ENCODE measurements around the gene CDX2.
"Not testable (repeated sequence)": the region's sequence is repeated elsewhere in the genome, so short reads cannot be mapped to it uniquely, and the experiment has no call there.

CDX2 gene, protein sequence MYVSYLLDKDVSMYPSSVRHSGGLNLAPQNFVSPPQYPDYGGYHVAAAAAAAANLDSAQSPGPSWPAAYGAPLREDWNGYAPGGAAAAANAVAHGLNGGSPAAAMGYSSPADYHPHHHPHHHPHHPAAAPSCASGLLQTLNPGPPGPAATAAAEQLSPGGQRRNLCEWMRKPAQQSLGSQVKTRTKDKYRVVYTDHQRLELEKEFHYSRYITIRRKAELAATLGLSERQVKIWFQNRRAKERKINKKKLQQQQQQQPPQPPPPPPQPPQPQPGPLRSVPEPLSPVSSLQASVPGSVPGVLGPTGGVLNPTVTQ
- 0 to 0.14 reads per million in 2 donors for total RNA-seq

DNA sequence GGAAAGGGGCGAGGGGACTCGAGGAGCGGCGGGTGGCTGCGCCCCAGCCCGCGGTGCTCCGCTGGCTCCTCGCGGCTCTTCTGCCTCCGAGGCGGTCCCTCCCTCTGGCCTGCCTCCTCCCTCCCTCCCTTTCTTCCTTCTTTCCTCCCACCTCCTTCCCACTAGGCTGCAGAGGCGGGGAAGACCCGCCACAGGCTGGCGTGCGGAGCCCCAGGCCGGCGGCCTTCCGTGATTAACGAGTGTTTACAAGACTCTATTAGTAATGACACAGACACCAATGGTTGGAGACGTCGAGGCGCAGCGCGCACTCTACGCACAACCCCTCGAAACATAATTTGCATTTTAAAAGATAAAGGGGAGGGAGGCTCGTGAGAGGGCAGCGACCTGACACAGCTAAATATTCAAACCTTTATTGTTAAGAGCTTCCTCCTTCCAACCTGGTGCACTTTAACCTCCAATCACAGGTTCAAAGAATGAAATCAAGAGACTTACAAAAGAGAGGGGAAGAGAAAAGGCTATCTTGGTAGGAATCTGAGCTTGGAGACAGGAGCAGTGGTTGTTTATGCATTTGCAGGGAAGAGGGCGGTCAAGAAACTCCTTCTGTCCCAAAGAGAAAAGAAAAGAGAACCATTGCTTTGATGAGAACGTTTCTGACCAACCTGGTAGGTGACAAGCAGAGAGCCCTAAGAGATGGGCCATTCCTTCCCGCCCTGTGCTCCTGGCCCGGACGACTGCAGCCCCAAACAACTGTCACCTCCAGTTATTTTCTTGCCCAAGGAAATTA, at the start of gene CDX2:
Gene CDX2, minus strand, starts transcription at position 234 of the 784 bp plus-strand sequence. CDS start 309 bp downstream, outside the sequence.
- no peak for DNase-seq

DNA sequence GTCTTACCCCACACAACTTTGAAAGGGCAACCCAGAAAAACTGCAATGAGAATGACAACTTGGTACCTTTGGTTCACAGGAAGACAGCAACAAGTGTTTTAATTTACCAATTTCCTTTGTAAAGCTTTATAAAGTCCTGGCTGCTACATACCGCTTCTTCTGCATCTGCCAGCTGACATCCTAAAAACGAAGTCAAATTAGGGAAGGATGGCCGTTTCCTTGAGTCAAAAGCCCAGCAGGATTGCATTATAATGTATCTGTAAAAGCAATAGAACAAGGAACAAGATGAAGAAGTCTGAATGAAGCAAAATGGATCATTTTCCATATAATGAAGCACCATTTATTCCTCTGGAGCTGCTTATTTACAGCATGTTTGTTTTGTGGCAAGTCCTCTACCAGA, 45.2 kb upstream of the CDX2 start:
- no peak for DNase-seq

DNA sequence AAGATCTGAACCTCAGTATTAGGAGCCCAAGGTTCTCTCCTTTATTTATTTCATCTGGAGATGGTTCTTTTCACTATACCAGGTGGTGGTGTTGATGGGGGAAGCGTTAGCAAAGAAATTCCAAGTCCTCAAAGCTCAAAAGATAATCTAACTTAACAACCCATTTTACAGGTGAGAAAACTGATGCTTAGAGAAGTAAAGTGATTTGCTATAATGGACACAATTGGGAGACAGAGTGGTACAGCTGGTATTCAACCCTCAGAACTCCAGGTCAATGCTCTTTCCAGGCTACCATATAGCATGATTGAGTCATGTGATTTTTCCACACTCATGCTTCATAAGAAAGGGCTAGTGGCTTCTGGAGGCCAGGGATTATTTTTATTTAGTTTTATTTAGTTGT, 44.4 kb upstream of the CDX2 start:
- no peak for DNase-seq

DNA sequence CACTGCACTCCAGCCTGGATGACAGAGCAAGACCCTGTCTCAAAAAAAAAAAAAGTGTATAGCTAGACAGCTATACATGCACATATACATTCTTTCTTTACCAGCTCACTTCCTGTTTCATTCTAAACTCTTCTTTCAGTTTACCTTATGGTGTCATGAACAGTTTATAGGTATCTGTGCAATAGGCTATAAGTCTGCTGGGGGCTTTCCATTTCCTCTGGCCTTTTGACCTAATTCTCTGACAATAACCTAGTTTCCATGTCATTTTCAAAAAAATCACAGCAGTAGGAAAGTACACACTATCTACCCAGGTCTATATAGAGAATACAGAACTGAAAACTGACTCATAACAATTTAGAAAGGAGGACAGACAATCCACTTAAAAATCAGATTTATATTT, 43.8 kb upstream of the CDX2 start:
- DNase-seq = no peak

DNA sequence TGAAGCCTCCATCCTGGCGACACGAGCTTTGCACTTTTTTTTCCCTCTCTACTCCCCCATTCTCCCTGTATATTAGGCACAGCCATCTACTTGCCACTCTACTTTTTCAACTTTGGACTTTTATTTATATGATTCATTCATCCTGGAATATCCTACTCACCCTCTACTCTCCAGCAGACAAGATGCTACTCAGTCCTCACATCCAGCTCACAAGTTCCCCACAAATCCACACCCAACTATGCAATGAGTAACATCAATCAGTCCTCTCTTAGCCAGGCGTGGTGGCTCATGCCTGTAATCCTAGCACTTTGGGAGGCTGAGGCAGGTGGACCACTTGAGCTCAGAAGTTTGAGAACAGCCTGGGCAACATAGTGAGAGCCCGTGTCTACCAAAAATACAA, 43.3 kb upstream of the CDX2 start:
- DNase-seq = no peak

DNA sequence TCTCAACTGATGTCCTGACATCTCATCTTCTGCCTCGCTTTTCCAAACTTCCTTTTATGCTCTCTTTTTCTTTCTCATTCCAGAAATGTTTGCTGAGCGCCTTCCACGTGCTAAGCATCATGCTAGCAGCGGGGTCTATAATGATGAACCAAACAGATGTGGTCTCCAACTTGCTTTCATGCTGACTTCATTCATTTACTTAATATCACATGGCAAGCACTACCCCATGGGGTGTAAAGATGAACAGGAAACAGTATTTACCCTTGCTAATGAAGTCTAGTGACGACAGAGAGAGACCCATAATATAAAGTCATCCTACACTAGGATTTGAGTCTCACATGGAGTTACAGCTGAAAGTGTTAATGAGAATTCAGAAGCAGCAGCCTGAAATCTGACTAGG, 40.9 kb upstream of the CDX2 start:
- no peak for DNase-seq

DNA sequence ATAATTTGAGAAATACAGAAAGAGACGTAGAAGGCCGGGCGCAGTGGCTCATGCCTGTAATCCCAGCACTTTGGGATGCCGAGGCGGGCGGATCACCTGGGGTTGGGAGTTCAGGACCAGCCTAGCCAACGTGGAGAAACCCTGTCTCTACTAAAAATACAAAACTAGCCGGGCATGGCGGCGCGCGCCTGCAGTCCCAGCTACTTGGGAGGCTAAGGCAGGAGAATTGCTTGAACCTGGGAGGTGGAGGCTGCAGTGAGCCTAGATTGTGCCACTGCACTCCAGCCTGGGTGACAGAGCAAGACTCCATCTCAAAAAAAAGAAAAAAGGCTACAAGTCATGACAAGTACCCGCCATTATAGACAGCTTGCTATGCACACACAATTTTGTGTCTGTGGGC, 35.9 kb upstream of the CDX2 start:
- not testable (repeated sequence) for DNase-seq

DNA sequence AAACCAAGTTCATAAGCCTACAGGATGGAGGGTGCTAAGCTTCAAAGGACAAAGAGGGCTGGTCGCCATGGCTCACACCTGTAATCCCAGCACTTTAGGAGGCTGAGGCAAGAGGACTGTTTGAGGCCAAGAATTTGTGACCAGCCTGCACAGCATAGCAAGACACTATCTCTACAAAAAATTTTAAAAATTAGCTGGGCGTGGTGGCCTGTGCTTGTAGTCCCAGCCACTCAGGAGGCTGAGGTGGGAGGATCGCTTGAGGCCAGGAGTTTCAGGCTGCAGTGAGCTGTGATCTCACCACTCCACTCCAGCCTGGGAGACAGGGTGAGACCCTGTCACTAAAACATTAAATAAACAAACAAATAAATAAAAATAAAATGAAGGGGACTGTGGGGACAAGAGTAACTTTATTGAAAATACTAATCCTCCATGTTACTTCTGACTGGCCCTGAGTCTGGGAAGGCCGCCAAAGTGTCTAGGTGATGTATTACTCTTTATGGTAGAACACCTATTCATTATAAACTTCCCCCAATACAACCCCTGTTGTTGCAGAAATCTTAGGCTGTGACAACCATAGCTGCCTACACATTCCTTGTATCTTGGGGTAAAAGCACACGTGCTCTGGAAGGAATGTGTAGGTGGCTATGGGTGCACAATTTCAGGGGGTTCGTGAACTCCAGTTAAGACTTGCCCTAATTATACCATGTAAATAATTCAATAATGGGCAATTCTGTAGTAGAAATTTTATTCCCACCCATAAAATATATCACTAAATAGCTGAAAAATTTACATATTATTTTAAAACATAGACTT, 34.0 kb upstream of the CDX2 start:
- DNase-seq = no peak

DNA sequence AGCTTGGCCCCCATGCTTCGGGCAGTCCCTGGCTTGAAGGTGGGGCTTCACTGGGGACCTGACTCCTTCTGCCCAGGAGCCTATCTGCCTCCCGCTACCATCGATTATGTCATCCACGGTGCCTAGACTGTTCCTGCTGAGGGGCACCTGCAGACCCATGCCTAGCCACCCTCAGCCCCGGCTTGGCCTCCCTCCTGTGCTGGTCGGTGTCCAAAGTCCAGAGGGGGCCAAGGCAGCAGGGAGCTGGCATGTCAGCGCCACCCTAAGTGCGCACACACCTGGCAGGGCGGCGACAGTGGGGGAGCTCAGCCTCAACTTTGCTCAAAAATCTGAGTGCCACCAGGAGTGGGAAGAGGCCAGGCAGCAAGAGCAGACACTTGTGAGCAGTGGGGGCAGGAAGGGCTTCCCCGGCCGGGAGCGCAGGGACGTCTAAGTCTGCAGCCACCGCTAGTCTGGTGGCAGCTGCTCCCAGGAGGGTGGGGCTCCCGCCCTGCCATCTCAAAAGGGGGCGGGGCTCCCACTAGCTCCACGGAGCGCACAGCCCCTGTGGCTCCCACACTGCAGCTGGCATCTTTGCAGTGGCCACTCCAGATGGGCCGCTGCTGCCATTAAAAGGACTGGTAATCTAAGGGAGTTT, 32.8 kb upstream of the CDX2 start:
- no peak for DNase-seq

DNA sequence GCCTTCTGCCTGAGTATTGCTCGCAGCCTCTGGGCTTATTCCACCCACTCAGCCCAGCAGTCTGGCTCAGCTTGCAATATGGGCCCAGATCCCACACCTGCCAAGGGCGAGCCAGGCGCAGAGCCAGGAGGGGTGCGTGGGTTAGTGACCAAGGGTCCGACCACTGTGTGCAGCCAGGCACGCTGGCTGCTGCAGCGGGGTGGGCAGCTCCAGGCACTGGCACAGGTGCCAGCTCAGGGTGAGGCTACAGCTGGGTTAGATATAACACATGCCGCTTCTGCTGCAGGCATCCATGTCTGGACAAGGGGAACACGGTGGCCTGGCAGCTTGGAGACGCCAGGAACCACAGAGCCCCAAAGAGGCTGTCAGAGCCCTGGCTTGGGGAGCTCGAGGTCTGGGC, 31.9 kb upstream of the CDX2 start:
- no peak for DNase-seq

DNA sequence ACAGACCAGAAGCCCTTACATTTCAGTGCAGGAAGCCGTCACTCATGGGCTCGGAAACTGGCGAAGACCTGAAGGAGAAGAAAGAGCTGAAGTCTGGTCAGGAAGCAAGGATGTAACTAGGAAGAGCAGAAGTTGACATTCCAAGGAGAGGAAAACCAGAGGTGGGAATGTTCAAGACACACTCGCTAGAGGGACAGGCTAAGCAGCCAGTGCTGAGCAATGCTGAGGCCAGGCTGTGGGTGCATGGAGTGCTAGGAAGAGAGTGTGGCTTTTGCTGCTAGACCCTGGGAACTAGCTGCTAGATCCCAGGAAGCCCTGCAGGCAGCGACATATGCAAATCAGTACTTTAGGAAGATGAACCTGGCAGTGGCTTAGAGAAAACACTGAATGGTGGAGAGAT, 31.5 kb upstream of the CDX2 start:
- no peak for DNase-seq

DNA sequence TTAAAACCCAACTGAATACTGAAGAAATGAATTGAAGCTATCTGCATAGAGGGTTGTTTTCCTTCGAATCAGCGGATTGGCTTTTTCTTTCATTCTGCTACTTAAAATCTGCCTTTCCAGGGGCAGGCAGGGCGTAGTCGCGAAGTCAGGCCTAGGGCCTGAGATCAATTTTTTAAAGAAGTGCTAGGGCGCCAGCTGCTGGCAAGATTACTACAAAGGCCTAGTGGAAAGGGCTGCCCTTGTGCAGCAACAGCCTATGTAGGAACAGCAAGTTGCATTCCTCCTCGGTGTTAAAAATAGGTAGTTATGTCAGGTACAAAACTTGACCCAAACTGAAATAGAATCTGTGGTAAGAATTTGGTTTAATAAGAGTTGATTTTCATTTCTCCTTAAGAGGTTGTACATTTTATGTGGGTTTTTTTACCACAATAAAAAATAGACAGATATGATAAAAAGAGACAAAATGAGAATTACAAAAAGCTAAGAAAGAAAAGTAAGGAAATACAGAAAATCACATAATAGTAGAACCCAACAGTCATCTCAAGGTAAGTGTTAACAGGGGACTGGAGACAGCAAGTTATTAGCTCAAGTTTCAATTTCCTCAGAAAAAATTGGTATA, 28.9 kb upstream of the CDX2 start:
- DNase-seq = no peak

DNA sequence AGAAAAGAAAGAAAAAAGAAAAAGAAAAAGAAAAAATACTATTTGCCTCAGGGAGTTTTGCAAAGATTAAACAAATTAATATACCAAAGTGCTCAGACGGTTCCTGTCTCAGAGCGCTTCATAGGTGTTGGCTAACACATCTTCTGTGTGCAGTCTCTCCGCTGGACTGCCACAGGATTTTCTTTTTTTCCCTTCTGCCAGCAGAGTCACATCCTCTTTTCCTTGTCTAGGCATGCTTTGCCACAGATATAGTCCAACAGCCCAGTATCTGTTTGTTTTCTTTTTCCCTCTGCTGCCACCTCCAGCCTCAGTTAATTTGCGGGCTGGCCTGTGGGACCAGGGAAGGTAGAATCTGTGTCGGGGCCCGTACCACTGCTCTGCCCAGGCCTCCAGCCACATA, 22.8 kb upstream of the CDX2 start:
- DNase-seq = no peak

DNA sequence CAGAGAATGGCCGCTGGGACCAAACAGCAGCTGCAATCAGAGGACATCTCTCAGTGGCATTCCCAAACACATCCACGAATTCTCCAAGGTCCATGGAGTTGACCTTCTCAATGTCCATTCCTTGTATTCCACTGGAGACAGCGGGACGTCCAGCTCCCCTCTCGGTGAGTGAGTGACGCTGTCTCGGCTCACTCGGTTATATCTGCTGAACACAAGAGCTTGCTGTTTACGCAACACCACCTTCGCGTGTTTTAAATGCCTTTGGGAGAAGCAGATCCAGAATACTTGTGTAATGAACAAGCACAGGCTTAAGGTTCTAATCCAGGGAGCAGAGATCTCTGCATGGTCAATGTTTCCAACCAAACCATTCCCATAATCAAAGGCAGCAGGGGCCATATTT, 19.4 kb upstream of the CDX2 start, which contains the start of gene URAD:
Gene URAD, minus strand, starts transcription at position 174 of the 400 bp plus-strand sequence. Its CDS starts 56 bp downstream, at position 118.
- DNase-seq = no peak

DNA sequence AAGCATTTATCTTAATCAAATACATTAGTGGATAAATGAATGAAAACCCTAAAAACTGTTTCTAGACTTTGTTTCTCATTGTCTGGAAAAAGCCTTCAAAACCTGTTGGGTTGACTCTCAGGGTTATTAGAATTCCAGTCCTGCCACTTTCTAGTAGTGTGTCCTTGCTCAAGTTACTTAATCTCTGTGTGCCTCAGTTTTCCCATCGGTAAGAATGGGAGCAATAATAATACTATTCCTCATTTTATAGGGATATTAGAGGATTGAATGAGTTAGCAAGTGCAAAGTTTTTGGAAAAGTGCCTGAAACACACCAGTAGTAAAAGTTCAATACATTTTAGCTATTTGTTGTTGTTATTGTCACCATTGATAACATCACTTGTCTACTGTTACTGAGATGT, 16.5 kb upstream of the CDX2 start:
- no peak for DNase-seq

DNA sequence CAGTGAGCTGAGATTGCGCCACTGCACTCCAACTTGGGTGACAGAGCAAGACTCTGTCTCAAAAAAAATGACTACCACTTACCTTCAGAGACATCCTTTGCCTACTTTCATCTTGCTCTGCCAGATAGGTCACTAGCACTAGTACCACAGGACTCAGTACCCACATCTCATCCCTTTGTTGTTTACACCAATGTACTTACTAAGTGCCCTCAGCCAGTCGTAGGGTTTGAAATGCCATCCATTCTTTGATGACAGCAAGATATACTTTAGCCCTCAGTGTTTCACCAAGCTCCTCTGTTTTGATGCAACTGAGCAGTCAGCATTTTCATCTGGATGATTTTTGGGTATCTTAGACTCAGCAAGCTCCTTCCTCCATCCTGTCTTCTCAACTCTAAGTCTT, 13.2 kb upstream of the CDX2 start:
- DNase-seq = no peak

DNA sequence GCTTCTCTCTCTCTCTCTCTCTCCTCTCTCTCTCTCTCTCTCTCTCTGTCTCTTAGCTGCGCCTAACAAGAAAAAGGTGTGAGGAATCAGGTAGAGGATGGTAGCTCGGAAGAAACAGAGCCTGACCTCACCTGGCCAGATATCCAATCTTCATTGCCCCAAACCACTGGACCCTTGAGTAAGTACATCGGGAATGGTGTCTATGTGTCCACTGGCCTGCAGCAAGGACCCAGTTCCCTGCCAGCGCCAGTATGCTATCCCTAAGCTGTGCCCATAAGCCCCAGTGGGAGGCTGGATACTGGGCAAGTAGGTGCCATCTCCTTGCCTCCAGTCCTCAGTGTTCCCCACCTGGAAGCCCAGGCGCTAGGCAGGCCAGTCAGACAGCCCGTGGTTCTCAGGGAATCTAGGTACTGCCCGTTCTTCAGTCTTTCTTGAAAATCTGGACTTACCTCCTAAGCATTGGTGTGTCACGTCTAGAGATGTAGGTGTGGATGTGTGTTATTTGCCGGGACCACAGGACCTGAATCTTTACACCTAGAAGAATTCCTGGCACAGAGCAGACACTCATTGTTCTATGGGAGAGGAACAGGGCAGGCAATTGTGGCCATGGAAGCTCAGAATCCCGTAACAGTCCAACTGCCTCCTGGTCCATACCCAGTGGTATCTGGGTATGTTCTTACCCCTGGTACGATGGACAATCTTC, 12.0 kb upstream of the CDX2 start:
- no peak for DNase-seq

DNA sequence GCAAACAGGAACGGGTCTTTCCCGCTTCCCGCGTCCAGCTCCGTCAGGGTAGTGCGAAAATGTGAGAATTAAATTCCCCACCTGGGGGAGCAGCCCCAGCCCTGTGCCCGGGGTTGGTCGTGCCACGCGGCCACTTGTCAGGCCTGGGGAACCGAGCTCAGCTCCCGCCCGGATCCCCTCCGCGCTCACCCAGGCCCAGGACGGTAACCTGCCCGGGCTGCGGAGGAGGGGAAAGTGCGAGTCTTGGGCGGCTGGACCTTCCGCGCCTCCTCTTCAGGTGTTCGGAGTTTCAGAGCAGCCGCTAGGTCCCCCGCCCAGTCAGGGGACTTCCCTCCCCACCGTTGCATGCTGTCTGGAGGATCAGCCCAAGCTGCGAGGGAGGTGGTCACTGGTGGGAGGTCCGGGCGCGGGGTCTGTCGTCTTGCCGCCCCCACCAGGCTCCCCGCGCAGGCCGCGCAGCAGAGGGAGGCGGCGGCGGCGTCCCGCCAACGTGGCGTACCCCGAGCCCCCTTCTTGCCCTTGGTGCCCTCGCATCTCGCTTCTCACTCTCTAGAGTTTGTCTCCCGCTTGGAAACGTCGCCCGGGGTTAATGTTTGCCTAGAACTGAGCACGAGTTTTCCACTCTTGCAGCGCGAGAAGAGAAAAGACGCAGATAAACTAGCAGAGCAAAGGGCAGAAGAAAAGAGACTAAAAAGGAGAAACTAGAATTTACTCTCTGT, 11.3 kb upstream of the CDX2 start:
- no peak for DNase-seq

DNA sequence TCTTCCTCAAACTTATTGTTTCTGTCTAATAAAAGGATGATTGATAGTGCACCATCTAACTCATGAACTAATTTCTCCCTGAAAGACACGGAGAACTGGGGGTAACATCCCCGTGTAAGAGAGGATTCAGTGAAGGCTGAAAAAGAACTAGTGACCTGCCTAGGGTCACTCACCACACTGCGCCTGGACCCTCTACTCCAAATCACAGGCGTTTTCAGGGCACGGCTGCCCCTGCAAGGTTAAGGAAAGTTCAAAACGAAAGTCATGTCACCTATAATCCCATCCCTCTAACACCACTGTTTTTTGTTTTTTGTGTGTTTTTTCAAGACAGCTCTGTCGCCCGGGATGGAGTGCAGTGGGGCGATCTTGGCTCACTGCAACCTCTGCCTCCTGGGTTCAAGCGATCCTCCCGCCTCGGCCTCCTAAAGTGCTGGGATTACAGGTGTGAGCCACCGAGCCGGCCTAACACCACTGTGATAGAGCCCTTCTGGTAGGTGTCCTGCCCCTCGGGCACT, 10.7 kb upstream of the CDX2 start:
- DNase-seq = no peak

DNA sequence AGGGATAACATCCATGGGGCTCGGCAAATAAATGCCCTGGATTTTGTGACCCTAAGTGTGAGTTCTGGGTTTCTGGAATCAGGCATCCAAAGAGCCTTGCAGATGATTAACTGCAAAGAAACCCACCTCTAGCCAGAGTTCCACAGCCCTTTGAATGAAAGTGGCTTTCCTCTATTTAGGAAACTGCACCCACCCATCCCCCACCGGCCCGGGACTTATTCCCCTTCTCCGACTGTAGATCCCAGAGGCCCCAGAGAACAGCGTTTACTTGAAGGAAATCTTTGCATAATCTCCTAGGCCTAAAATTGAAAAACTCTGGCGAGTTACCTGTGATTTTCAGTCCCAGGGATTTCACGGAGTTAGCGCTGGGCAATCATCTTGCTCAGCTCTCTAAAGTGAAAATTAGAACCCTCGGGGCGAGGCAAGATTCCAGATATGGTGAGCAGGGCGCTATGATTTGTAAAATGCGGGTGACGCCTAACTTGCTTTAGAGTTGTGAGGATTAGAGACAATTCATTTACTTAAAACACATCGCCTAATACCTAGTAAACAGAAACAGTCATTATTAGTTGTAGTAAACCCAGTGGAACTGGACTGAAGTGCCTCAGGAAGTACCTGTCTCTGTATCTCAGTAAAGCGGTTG, 10.0 kb upstream of the CDX2 start:
- DNase-seq = no peak
